Spinal cord (tissue), 10 donors: ENCODE results near the gene KLHL2. TPM values are rescaled to one million over a fixed set of nuclear protein-coding genes. Genes with fewer than 3 reads are reported as not detected.
"Not testable (repeated sequence)": the region's sequence is repeated elsewhere in the genome, so short reads cannot be mapped to it uniquely, and the experiment has no call there.

Source experiments
- DNase-seq, 6 donors: peaks; one replicate each; pipeline versions ENCODE4 v3.0.0 to v3.0.0-alpha.2; 2013 to 2015; ENCODE audit warnings: low spot score in 6 of 6, low read depth in 4 of 6
- H3K27ac ChIP-seq: one replicate; pipeline ENCODE4 v1.5.1; 2013; ENCODE audit warnings: low read depth, low read length, control low read depth
- H3K27me3 ChIP-seq: one replicate; pipeline ENCODE4 v1.6.1; 2013; ENCODE audit warnings: low read length; ENCODE audit not compliant: control insufficient read depth, insufficient read depth
- H3K36me3 ChIP-seq: one replicate; pipeline ENCODE4 v1.6.1; 2013; ENCODE audit warnings: low read length; ENCODE audit not compliant: control insufficient read depth, insufficient read depth
- H3K4me1 ChIP-seq: one replicate; pipeline ENCODE4 v1.6.1; 2013; ENCODE audit warnings: low read length; ENCODE audit not compliant: control insufficient read depth, insufficient read depth
- H3K4me3 ChIP-seq: one replicate; pipeline ENCODE4 v1.5.1; 2013; ENCODE audit warnings: low read depth, low read length, control low read depth
- H3K9me3 ChIP-seq: one replicate; pipeline ENCODE4 v1.6.1; 2013; ENCODE audit warnings: low read length; ENCODE audit not compliant: control insufficient read depth, insufficient read depth
- WGBS: methylation state at CpG from one replicate; pipeline ENCODE4 v1.1.5; 2013; ENCODE audit warnings: missing lambda C conversion rate; ENCODE audit not compliant: insufficient coverage; 5-methylcytosine and 5-hydroxymethylcytosine counted together
- polyA plus RNA-seq, 2 donors: library from polyadenylated mRNA; unstranded; fragments of 120-200 nt; gene quantifications; one replicate each; pipeline ENCODE4 v1.2.1, GENCODE V29; 2013; ENCODE audit not compliant: insufficient read length in 2 of 2
- total RNA-seq, 2 donors: library from RNA; depleted of rRNA in 1 of 2; stranded (reverse); fragments of 120-200 nt in 1 of 2; fragments of >200 nt in 1 of 2; gene quantifications; one replicate each; pipeline versions ENCODE4 v1.2.3 to v1.2.4, GENCODE V29; 2013 to 2014
- donor health status: healthy.

KLHL2 gene
- total and polyA plus RNA-seq, 4 donors, result 17.2 to 34.6 (median 27.9) TPM

DNA sequence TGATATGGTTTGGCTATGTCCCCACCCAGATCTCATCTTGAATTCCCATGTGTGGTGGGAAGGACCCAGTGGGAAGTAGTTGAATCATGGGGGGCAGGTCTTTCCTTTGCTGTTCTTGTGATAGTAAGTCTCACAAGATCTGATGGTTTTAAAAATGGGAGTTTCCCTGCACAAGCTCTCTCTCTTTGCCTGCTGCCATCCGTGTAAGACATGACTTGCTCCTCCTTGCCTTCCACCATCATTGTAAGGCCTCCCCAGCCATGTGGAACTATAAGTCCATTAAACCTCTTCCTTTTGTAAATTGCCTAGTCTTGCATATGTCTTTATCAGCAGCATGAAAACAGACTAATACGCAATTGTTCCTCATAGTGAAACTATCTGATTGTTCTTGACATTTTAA lies 66.1 kb downstream of the KLHL2 start:
- not testable (repeated sequence) for H3K27ac ChIP-seq, H3K9me3 ChIP-seq, H3K4me3 ChIP-seq, H3K27me3 ChIP-seq, H3K4me1 ChIP-seq, DNase-seq, H3K36me3 ChIP-seq
- no CpG with 5 or more reads among the region's 2 CpGs for WGBS

GRCh38 chr4:165275357-165275756 lies 68.0 kb downstream of the KLHL2 start:
- H3K36me3 ChIP-seq, H3K27me3 ChIP-seq, H3K4me3 ChIP-seq, H3K4me1 ChIP-seq, DNase-seq, H3K27ac ChIP-seq, H3K9me3 ChIP-seq: not testable (repeated sequence)
- no CpG with 5 or more reads among the region's 3 CpGs for WGBS

DNA sequence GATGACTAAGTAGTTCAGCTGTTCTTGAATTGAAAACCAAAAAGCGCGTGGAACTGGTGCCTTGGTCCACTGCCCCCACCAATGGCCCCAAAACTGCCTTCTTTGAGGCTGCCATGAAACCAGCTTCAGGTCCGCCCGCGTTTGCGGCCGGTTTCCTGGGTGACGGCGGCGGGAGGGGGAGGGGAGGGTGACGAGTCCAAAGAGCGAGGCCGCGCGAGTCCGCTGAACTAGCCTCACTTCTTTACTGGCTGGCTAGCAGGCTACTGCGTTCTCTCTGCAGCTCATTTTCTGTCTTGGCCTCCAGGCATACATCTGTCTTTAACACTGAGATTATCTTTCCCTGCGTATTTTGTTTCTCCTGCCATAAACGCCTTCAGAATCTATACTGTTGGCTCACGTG lies 72.2 kb downstream of the KLHL2 start:
- H3K4me3 ChIP-seq, H3K9me3 ChIP-seq, DNase-seq, H3K27ac ChIP-seq, H3K27me3 ChIP-seq, H3K36me3 ChIP-seq, H3K4me1 ChIP-seq: not testable (repeated sequence)
- 96% methylated on average over 16 of the region's 20 CpGs for WGBS

DNA sequence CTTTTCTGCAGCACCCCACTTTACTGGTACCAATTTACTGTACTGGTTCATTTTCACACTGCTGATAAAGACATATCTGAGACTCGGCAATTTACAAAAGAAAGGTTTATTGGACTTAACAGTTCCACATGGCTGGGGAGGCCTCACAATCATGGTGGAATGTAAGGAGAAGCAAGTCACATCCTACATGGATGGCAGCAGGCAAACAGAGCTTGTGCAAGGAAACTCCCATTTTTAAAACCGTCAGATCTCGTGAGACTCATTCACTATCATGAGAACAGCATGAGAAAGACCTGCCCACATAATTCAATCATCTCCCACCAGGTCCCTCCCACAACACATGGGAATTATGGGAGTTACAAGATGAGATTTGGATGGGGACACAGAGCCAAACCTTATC lies 77.3 kb downstream of the KLHL2 start:
- WGBS, result no CpG with 5 or more reads among the region's 3 CpGs
- H3K4me3 ChIP-seq, result not testable (repeated sequence)

DNA sequence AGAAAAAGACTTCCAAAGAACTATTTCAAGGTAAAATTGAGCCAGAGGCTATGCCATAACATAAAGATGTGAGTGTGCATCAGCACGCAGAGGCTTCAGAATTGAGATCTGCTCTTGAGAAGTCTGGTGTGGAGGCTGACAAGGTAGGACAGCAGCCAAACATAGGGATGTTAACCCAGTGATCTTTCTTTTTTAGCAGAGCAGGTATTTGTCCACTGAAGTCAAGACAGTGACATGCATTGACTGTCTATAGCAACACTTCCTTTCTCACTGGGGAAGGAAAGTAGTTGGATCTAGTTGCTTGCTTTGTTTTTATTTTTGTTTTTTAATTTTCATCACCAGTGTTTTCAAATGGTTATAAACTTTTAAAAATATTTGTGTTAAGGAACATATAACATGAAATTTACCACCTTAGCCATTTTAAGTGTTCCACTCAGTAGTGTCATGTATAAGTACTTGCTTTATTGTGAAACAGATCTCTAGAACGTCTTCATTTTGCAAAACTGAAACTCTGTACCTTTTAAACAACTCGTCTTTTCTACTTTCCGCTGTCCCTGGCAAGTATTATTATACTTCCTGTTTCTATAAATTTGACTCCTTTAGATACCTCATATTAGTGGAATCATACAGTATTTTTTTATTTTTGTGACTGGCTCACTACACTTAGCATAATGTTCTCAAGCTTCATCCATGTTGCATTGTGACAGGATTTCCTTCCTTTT lies 79.4 kb downstream of the KLHL2 start:
- not testable (repeated sequence) for H3K36me3 ChIP-seq, H3K27ac ChIP-seq, H3K27me3 ChIP-seq, H3K4me3 ChIP-seq, DNase-seq, H3K9me3 ChIP-seq, H3K4me1 ChIP-seq
- WGBS, result 100% methylated on average over 1 of the region's 4 CpGs

More for the DNA sequence above, 77.3 kb downstream of the KLHL2 start:
- H3K9me3 ChIP-seq, H3K27ac ChIP-seq, H3K36me3 ChIP-seq, H3K4me1 ChIP-seq, DNase-seq, H3K27me3 ChIP-seq: not testable (repeated sequence)

DNA sequence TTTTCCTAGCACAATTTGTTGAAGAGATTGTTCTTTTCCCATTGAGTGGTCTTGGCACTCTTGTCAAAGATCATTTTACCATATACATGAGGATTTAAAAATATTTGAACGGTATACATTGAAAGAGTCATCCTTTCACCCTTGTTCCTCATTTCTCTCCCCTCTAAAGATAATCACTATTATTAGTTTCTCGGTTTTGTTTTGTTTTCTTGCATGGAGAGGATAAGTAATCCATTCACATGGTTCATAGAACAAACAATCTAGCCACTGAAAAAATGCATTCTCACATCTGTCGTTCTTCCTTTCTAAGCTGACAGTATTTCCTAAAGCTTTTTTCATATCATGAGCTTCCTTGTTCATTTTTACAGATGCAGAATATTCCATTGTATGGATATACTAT lies 80.9 kb downstream of the KLHL2 start:
- H3K4me3 ChIP-seq, result no peak overlapping the region
- WGBS, result no CpG with 5 or more reads among the region's 3 CpGs
- no peaks in the 10 kb centered on the region for H3K27me3 ChIP-seq
- no peaks in the 10 kb centered on the region for H3K36me3 ChIP-seq
- peaks cover 2% of the 10 kb centered on the region for H3K9me3 ChIP-seq
- H3K4me1 ChIP-seq, result no peaks in the 10 kb centered on the region
- H3K27ac ChIP-seq, result no peak overlapping the region
- no peak for DNase-seq

DNA sequence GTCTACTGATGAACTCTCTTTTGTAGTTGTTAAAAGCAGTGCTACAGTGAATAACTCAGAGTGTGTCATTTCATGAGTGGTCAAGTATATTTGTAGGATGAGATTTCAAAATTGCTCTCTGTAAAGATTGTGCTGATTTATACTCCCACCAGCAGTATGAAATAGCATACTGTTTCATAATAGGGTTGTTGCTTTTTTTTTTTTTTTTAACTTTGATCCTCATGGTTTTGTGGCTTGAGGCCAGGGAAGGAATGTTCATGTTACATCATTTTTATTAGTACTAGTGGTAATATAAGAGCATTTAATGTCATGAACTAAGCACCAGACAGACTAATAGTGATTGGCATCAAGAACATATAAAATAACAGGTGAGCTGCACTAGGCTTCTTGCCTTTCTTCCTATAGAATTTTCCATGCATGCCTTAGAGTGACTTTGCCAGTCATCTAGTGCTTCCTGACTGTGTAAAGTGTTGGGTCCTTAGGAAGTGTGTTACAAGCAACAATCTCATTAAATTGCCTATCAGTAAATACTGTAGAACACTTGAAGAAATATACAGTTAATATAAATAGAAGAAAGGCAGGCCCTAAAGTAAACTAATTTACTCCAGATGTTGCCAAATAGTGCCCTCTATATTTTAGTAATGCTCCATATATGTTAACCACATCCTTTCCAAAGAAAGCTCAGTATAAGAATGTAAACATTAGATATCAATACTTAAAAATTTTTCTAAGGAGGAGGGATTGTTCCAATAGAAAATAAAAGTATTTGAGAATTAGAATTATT lies 81.5 kb downstream of the KLHL2 start:
- Histone ChIP-seq H3K4me3 (no peak overlapping the region), H3K36me3 (no peaks in the 10 kb centered on the region), H3K9me3 (no peaks in the 10 kb centered on the region), H3K27ac (no peak overlapping the region), H3K4me1 (no peaks in the 10 kb centered on the region), H3K27me3 (no peaks in the 10 kb centered on the region)
- DNase-seq, result peak in 1 of 6 donors; percentile 4

DNA sequence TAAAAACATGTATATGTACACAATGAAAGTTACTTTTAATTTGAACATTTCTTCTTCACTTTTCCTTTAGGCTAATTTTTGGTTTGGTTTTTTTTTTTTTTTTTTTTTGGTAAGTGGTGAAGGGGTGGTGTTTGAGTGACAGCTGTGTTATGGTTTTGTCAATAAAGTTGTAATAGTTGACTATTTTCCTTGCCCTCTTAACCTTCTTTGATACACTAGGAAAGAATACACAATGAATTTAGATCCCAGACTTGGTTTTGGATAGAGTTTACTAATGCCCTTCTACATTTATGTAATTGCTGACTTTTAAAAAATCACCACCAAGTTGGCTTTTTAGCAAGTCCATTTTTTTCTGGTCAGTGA lies 82.0 kb downstream of the KLHL2 start:
- no peak overlapping the region for H3K27ac ChIP-seq
- DNase-seq, result no peak
- no peak overlapping the region for H3K4me3 ChIP-seq
- no peaks in the 10 kb centered on the region for H3K9me3 ChIP-seq
- H3K36me3 ChIP-seq, result no peaks in the 10 kb centered on the region
- H3K27me3 ChIP-seq, result no peaks in the 10 kb centered on the region
- no peaks in the 10 kb centered on the region for H3K4me1 ChIP-seq

DNA sequence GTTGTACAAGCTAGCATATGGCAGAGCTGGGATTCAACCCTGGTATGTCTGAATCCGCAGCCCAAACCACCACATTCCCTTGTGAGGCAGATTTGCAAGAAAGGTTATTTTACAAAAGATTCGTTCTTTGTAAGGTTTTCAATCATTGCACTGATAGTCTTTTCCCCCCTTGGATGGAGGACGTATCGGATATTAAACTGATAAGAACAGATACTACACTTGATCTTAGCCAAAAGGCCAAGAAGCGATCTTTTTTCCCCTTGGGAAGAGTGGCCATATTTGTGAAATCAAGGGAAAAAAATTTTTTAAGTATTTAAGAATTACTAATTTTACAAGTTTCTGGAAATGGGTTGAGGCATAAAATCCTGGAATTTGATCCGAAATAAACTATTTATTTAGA lies 85.7 kb downstream of the KLHL2 start:
- H3K27ac ChIP-seq, result no peak overlapping the region
- no peaks in the 10 kb centered on the region for H3K9me3 ChIP-seq
- no CpG with 5 or more reads among the region's 6 CpGs for WGBS
- H3K27me3 ChIP-seq, result no peaks in the 10 kb centered on the region
- DNase-seq, result peak in 1 of 6 donors; percentile 16
- H3K36me3 ChIP-seq, result peaks cover 8% of the 10 kb centered on the region
- no peak overlapping the region for H3K4me3 ChIP-seq
- H3K4me1 ChIP-seq, result peaks cover 3% of the 10 kb centered on the region
